Measurements from ENCODE around the gene ORMDL3. TPM values are rescaled to one million over a fixed set of nuclear protein-coding genes. Genes with fewer than 3 reads are reported as not detected.
A peak's percentile ranks its signal among the peaks of the same experiment; 100 is the strongest.

ORMDL3 gene
- total RNA-seq, 2 donors from 2014 or later: 52.6 to 76.6 TPM

GRCh38 chr17:39933912-39934311, 6.5 kb upstream of the ORMDL3 start:
- no peaks in the 10 kb centered on the region for H3K36me3 Mint-ChIP-seq
- H3K27ac Mint-ChIP-seq: no peak overlapping the region
- DNase-seq (ENCODE audit: low spot score in 2 of 2) (no peak), ATAC-seq (no peak)
- H3K9me3 Mint-ChIP-seq: no peaks in the 10 kb centered on the region

GRCh38 chr17:39929646-39930407, 2.4 kb upstream of the ORMDL3 start:
- ATAC-seq (no peak), DNase-seq (ENCODE audit: low spot score in 2 of 2) (no peak)
- Mint-ChIP-seq H3K9me3 (no peaks in the 10 kb centered on the region), H3K36me3 (peaks cover 0 to 13% of the 10 kb centered on the region in 2 donors), H3K27ac (no peak overlapping the region)

GRCh38 chr17:39928858-39929645, 1.7 kb upstream of the ORMDL3 start:
- DNase-seq (ENCODE audit: low spot score in 2 of 2) (no peak), ATAC-seq (no peak)
- Mint-ChIP-seq H3K36me3 (peaks cover 4 to 16% of the 10 kb centered on the region in 2 donors), H3K27ac (no peak overlapping the region), H3K9me3 (no peaks in the 10 kb centered on the region)

- no peaks in the 10 kb centered on the region for H3K9me3 Mint-ChIP-seq
- peak; percentile 12 to 13 for ATAC-seq
- no peak for DNase-seq (ENCODE audit: low spot score in 2 of 2)
- H3K27ac Mint-ChIP-seq: peak overlapping the region; percentile 81 to 96
- peaks cover 8 to 20% of the 10 kb centered on the region in 2 donors for H3K36me3 Mint-ChIP-seq
Measured at GRCh38 chr17:39927929-39928857, 792 bp upstream of the ORMDL3 start.

GRCh38 chr17:39926588-39927100, 757 bp downstream of the ORMDL3 start:
- peaks cover 17 to 22% of the 10 kb centered on the region in 2 donors for H3K36me3 Mint-ChIP-seq
- peak; percentile 57 to 67 for DNase-seq (ENCODE audit: low spot score in 2 of 2)
- no peaks in the 10 kb centered on the region for H3K9me3 Mint-ChIP-seq
- H3K27ac Mint-ChIP-seq: peak overlapping the region; percentile 94 to 96
- peak; percentile 47 to 65 for ATAC-seq

DNA sequence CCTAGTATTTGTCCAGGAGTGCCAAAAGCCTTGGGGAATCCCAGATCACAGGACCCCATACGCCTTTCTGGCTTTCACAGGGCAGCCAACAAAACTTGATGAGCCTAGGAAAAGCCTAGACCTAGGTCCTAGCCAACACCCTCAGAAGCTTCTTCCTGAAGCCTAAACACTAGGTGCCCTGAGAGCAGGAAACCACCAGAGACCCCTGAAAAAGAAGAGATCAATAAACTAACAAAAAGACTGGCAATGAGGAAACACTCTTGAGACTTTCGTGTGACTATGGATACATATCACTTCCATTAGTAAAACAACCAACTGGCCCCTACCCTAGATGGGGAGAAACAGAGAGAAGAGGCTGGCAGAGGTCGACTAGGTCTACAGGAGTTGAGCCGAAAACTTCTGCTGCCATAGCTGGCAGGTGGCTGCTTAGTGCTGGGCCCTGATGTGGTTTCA, 1.2 kb downstream of the ORMDL3 start:
- no peaks in the 10 kb centered on the region for H3K9me3 Mint-ChIP-seq
- no peak for ATAC-seq

DNA sequence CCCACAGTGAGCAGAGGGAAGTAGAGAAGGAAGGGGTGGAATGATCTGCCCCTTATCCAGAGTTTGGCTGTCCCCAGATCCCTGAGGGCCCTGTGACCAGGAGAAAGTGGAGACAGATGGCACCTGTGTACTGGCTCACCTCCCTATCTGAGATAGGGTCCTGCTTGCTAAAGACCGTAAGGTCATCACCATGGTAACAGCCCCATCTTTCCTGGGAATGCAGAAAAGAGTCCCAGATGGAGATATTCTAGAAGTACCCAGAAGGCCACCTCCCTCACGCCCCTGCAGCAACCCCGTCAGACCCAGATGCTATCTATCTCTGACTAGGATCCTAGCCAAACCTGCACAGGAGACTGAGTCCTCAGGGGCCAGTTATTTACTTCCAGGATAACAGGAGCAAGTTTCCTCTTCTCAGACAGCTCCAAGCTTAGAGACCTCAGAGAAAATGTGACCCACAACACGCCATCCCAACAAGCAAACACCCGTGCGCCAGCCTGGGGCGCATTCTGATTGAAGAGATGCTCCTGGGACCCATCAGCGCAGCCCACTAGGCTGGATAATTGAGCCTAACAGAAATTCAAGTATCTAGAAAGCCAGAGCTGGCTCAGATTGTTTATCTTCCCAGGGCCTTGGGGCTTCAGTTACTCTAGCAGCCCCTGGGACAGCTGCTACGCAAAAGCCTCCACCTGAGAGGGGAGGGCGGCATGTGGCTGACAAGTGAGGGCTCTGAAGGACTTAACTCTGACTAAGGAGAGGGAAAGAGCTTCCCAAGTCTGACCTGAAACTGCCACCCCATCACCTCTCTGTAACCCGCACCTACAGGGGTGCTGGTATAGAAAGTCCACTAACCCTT, 1.9 kb downstream of the ORMDL3 start:
- DNase-seq (ENCODE audit: low spot score in 2 of 2) (no peak), ATAC-seq (no peak)
- peaks cover 18 to 22% of the 10 kb centered on the region in 2 donors for H3K36me3 Mint-ChIP-seq
- no peaks in the 10 kb centered on the region for H3K9me3 Mint-ChIP-seq
- H3K27ac Mint-ChIP-seq: peak overlapping the region; percentile 94 to 96

More for the DNA sequence above, 1.2 kb downstream of the ORMDL3 start:
- no peak for DNase-seq (ENCODE audit: low spot score in 2 of 2)
- Mint-ChIP-seq H3K27ac (peak overlapping the region; percentile 94 to 96), H3K36me3 (peaks cover 18 to 22% of the 10 kb centered on the region in 2 donors)

DNA sequence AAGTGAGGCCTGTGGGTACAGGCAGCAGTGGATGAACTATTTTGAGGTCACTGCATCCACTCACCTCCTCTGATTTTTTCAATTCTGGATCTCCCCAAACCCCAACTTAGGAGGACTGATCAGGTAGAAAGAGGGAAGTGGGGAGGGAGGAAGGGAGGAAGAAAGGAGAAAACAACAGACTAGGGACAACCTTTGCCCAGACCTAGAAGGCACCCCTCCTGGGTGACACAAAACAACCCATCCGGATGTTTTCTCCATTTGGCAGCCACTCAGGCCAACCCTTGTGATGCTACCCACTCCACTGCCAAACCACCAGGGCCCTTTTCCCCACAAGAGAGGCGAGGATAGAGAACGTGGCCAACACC, 2.7 kb downstream of the ORMDL3 start:
- Mint-ChIP-seq H3K36me3 (peaks cover 18 to 28% of the 10 kb centered on the region in 2 donors), H3K9me3 (no peaks in the 10 kb centered on the region), H3K27ac (peak overlapping the region; percentile 82 to 96)
- DNase-seq (ENCODE audit: low spot score in 2 of 2) (no peak), ATAC-seq (no peak)

DNA sequence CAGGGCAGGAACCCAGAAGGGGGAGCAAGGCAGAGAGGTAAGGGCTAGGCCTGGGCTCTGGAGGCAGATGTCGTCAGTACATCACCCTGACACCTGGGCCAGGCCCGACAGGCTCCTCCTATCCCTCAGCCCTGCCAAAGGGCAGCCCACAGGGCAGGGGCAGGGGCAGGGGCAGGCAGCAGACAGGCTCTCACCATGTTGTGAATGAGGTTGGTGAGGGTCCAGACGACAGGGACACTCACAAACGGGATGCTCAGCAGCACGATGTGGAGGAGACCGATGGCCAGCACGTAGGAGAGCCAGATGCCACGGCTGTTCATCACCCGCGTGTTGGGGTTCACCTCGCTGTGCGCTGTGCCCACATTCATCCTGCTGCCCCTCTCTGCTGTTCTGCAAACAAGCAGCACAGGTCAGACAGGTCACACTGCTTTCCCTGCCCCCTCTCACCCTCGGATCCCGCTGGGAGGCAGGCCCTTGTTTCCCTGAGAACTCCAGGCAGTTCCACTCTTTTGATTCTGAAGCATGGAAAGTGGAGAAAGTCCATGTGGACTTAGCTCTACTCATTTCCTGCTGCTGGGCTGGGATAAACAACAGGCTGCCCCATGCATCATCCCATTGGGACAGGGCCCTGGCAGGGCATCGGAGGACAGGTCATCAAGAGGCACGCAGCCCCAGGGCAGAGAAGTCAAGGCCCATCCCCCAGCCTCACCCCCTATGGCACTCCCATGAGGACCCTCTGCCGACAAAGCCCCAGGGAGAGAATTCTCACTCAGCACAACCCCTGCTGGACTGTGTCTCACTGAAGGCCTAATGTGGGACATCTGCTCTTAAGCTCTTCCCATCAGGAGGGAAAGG, 3.3 kb downstream of the ORMDL3 start:
- Mint-ChIP-seq H3K9me3 (no peaks in the 10 kb centered on the region), H3K27ac (peak overlapping the region; percentile 82 to 96), H3K36me3 (peaks cover 23 to 28% of the 10 kb centered on the region in 2 donors)
- ATAC-seq (no peak), DNase-seq (ENCODE audit: low spot score in 2 of 2) (no peak)

DNA sequence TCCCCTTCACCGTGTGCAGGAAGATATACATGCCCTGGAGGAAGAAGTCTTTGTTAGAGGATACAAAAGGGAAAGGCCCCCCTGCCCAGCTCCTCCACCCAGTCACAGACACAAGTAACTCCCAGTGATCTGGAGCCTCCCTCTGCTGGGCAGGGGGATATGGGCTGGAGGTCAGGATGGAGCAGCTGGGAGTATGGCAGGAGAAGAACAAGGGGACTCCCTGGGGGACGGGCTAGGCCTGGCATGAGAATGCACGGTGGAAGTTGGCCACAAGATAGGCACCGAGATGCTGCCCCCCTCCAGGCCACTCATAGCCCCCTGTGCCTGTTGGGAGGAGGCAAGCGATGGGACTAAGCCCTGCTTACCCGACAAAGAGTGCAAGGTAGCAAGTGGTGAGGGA, 4.2 kb downstream of the ORMDL3 start:
- Mint-ChIP-seq H3K9me3 (no peaks in the 10 kb centered on the region), H3K36me3 (peaks cover 24 to 28% of the 10 kb centered on the region in 2 donors), H3K27ac (peak overlapping the region; percentile 44 to 96)
- ATAC-seq: no peak
- no peak for DNase-seq (ENCODE audit: low spot score in 2 of 2)

- ATAC-seq (no peak), DNase-seq (ENCODE audit: low spot score in 2 of 2) (no peak)
- H3K36me3 Mint-ChIP-seq: peaks cover 19 to 32% of the 10 kb centered on the region in 2 donors
- no peaks in the 10 kb centered on the region for H3K9me3 Mint-ChIP-seq
- H3K27ac Mint-ChIP-seq: peak overlapping the region; percentile 95 to 96
Measured at GRCh38 chr17:39922006-39922405, 5.4 kb downstream of the ORMDL3 start.

- Mint-ChIP-seq H3K36me3 (peaks cover 19 to 38% of the 10 kb centered on the region in 2 donors), H3K27ac (peak overlapping the region; percentile 95 to 96), H3K9me3 (no peaks in the 10 kb centered on the region)
- ATAC-seq (peak; percentile 63 to 77), DNase-seq (ENCODE audit: low spot score in 2 of 2) (peak in 1 of 2 donors; percentile 63)
Measured at GRCh38 chr17:39921323-39921722, 6.1 kb downstream of the ORMDL3 start.

DNA sequence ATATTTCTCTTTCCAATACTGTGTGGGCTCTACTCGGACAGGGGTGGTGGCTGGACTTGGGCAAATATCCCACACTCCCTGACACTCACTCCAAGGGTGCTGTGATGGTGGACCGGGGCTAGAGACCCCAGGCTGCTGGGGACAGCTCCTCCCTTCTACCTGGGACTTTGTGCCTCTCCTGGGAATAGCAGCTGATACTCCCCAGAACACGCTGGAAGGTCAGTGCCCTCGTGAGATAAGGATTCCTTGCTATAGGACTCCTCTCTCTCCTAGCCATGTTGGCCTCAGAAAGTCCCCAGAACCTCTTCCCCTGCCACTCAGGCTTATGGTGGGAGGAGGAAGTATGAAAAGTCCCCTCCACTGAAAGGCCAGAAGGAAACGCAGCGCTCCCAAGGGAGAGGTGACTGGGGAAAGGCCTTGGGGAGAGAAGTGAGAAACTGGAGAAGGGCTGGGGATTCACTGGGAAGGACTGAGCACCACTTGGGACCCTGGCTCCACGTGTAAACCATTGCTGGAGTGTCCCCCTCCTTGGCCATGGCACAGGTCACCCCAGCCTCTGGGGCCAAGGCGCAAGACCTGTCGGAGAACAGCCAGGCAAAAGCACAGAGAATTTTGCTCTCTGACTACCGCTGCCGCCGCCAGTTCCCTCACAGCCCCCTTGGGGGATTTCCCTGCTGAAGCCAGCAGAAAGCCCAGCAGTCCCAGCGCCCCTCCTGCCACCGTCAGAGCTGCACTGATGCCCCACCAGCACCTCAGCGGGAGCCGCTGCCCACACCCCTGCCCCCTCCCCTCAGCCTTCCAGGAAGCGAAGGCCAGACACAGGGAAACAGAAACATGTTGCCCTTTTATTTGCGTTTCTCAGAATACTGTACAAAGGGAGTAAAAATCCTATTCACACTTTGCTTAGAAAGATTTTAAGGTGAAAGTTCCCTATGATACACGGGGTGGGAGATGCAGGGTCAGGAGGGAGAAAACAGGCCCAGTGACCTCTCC, 6.9 kb downstream of the ORMDL3 start:
- DNase-seq (ENCODE audit: low spot score in 2 of 2): no peak
- peak overlapping the region; percentile 95 to 96 for H3K27ac Mint-ChIP-seq
- peak; percentile 63 to 65 for ATAC-seq
- no peaks in the 10 kb centered on the region for H3K9me3 Mint-ChIP-seq
- peaks cover 15 to 38% of the 10 kb centered on the region in 2 donors for H3K36me3 Mint-ChIP-seq

All from activated naive CD4-positive, alpha-beta T cell treated with anti-CD3 and anti-CD28 coated beads, Interleukin-2, amount 50 U/mL, for 72 hours (primary cell).